PC-3 (cell line): Measurements from ENCODE around the gene RTKN. TPM values are rescaled to one million over a fixed set of nuclear protein-coding genes. Genes with fewer than 3 reads are reported as not detected.
"Not testable (repeated sequence)": the region's sequence is repeated elsewhere in the genome, so short reads cannot be mapped to it uniquely, and the experiment has no call there.

Source experiments
- ATAC-seq: fragments of 200-7000 bp; cut with Tn5 transposase; 2 replicates; pipeline ENCODE4 v1.9.1; 2020; ENCODE audit warnings: mild to moderate bottlenecking, moderate library complexity
- BruUV-seq: library from RNA; stranded (reverse); fragments of 400-500 nt; replicated peaks from 2 replicates; lab custom pipeline; 2021; lab: Mats Ljungman, UMichigan
- CTCF ChIA-PET: fragments of 300-600 bp; sonication (Branson Sonifier 250); formaldehyde crosslinking; loops from one replicate; lab custom pipeline; 2022; ENCODE audit warnings: antibody characterized with exemption; lab: Charles Lee
- POLR2A ChIA-PET: fragments of 300-600 bp; sonication (Branson Sonifier 250); formaldehyde crosslinking; loops from one replicate; lab custom pipeline; 2022; ENCODE audit warnings: antibody characterized with exemption; ENCODE audit not compliant: unreplicated experiment; lab: Charles Lee
- DNase-seq: peaks from one replicate; pipeline ENCODE4 v3.0.0-alpha.2; 2015
- H2AFZ ChIP-seq: fragments of 300-600 bp; sonication (generic); 2 replicates; pipeline ENCODE4 v1.6.0; 2016; ENCODE audit warnings: antibody characterized with exemption, low read length
- H3F3A ChIP-seq: fragments of 300-600 bp; sonication (generic); one replicate; pipeline ENCODE4 v1.6.0; 2017; ENCODE audit warnings: antibody characterized with exemption, low read length, control low read depth, mild to moderate bottlenecking; ENCODE audit not compliant: unreplicated experiment
- H3K27ac ChIP-seq: fragments of 300-600 bp; sonication (generic); 2 replicates; pipeline ENCODE4 v1.5.1; 2016; ENCODE audit warnings: mild to moderate bottlenecking, low read length
- H3K27me3 ChIP-seq: fragments of 300-600 bp; sonication (generic); 2 replicates; pipeline ENCODE4 v1.6.1; 2016; ENCODE audit warnings: low read length, mixed read lengths
- H3K36me3 ChIP-seq: fragments of 300-600 bp; sonication (generic); 2 replicates; pipeline ENCODE4 v1.6.1; 2016; ENCODE audit warnings: low read depth, mixed run types, low read length, mixed read lengths
- H3K4me1 ChIP-seq: fragments of 300-600 bp; sonication (generic); 2 replicates; pipeline ENCODE4 v1.5.1; 2016; ENCODE audit warnings: low read length; ENCODE audit not compliant: insufficient read depth
- H3K4me2 ChIP-seq: fragments of 300-600 bp; sonication (generic); 2 replicates; pipeline ENCODE4 v1.6.0; 2016; ENCODE audit warnings: low read length
- H3K4me3 ChIP-seq: fragments of 300-600 bp; sonication (generic); 2 replicates; pipeline ENCODE4 v1.5.1; 2016; ENCODE audit warnings: mild to moderate bottlenecking, low read length, mixed read lengths
- H3K79me2 ChIP-seq: fragments of 300-600 bp; sonication (generic); 2 replicates; pipeline ENCODE4 v1.6.1; 2017; ENCODE audit warnings: low read length, mixed read lengths
- H3K9ac ChIP-seq: fragments of 300-600 bp; sonication (generic); 2 replicates; pipeline ENCODE4 v1.6.0; 2016; ENCODE audit warnings: mild to moderate bottlenecking, low read length
- H3K9me2 ChIP-seq: fragments of 300-600 bp; sonication (generic); replicated peaks from 2 replicates; pipeline ENCODE4 v1.6.1; 2016; ENCODE audit warnings: mixed run types, low read length, mixed read lengths
- H3K9me3 ChIP-seq: fragments of 300-600 bp; sonication (generic); 2 replicates; pipeline ENCODE4 v1.6.1; 2016; ENCODE audit warnings: low read length, mixed read lengths
- H4K20me1 ChIP-seq: fragments of 300-600 bp; sonication (generic); 2 replicates; pipeline ENCODE4 v1.6.1; 2016; ENCODE audit warnings: low read length, mixed read lengths
- EZH2 ChIP-seq: fragments of 300-600 bp; sonication (generic); IDR thresholded peaks from one replicate; pipeline ENCODE4 v1.6.1; 2017; ENCODE audit warnings: antibody characterized with exemption, mild to moderate bottlenecking, low read length; ENCODE audit not compliant: unreplicated experiment
- EZH2phosphoT487 ChIP-seq: fragments of 300-600 bp; sonication (generic); IDR thresholded peaks from 2 replicates; pipeline ENCODE4 v1.6.1; 2018; ENCODE audit warnings: mild to moderate bottlenecking, antibody characterized with exemption, low read length, borderline replicate concordance
- intact Hi-C: fragments of 100-400 bp; cut with micrococcal nuclease; formaldehyde crosslinking; loops from 2 replicates; pipeline ENCODE4 v1.9.0; 2023
- total RNA-seq: library from RNA; depleted of rRNA; stranded (reverse); fragments of >200 nt; gene quantifications from 2 replicates; pipeline ENCODE4 v1.2.3, GENCODE V29; 2014
- TF ChIP-seq, protein P1 (sequence below): fragments of 300-600 bp; sonication (generic); conservative IDR thresholded peaks from 2 replicates; pipeline ENCODE4 v1.5.1; 2017; ENCODE audit warnings: antibody characterized with exemption, low read depth, mild to moderate bottlenecking, low read length

The RTKN gene
- total RNA-seq, 1 experiment from 2014 or later = 90.5 TPM

DNA sequence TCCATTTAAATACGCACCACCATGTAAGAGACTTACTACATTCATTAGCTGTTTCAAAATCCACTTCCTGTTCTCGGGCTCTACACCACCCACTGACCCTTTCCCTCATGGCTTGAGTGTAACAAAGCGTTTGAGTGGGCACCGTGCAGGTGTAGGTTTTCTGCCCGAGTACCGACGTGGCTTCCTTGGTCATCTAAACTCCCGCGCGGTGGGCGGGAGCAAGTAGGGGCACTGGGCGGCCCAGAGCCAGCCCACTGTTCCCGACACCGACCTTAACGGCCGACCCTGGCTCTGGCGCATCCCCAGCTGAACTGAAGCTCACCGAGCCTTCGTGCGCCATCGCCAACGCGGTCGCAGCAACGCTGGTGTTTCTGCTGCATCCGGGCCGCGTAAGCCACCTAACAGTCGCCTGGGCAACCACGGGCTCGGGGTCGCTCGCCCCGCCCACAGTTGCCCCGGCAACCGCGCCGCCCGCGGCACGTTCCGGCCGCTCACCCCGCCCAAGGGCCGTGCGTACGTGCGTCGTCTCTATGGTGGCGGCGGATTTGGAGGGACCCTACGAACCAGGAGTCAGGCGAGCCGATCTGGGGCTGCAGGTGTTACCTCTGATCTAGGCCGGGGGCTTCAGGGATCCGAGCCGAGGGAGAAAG is 20.4 kb downstream of the RTKN start, which contains the start of the genes C2orf81 and WDR54:
C2orf81 (minus strand) TSS at position 399 of the 650 bp plus-strand sequence; CDS start at position 340, 59 bp downstream.
WDR54 (plus strand) TSS at position 510 of the 650 bp plus-strand sequence. CDS start 424 bp downstream, outside the sequence.
- ATAC-seq (peak; percentile 85), DNase-seq (peak; percentile 94)
- BruUV-seq = no TSS peak
- H3K9me2 ChIP-seq = no peaks in the 10 kb centered on the region
- intact Hi-C loops = loop anchor here (2.0 kb wide), 1 partner anchor 19 kb away; the partner anchor contains the start of gene RTKN
- POLR2A ChIA-PET = no interaction called here
- no peaks in the 10 kb centered on the region for H3K27me3 ChIP-seq
- no peaks in the 10 kb centered on the region for H4K20me1 ChIP-seq
- CTCF ChIA-PET = no interaction called here
- H2AFZ ChIP-seq = peak within 1 kb of the TSS; percentile 99
- H3K4me3 ChIP-seq = peak within 1 kb of the TSS; percentile 88
- H3K79me2 ChIP-seq = no peaks in the 10 kb centered on the region
- H3K4me2 ChIP-seq = peak within 1 kb of the TSS; percentile 99
- peaks cover 6% of the 10 kb centered on the region; the same call in 1 of the 2 replicates for H3K4me1 ChIP-seq
- H3K9ac ChIP-seq = peak within 1 kb of the TSS; percentile 57
- H3K27ac ChIP-seq = peak within 1 kb of the TSS; percentile 49
- H3K9me3 ChIP-seq = no peaks in the 10 kb centered on the region
- H3F3A ChIP-seq = no peaks in the 10 kb centered on the region
- no peak for TF ChIP-seq EZH2
- TF ChIP-seq, protein P1, sequence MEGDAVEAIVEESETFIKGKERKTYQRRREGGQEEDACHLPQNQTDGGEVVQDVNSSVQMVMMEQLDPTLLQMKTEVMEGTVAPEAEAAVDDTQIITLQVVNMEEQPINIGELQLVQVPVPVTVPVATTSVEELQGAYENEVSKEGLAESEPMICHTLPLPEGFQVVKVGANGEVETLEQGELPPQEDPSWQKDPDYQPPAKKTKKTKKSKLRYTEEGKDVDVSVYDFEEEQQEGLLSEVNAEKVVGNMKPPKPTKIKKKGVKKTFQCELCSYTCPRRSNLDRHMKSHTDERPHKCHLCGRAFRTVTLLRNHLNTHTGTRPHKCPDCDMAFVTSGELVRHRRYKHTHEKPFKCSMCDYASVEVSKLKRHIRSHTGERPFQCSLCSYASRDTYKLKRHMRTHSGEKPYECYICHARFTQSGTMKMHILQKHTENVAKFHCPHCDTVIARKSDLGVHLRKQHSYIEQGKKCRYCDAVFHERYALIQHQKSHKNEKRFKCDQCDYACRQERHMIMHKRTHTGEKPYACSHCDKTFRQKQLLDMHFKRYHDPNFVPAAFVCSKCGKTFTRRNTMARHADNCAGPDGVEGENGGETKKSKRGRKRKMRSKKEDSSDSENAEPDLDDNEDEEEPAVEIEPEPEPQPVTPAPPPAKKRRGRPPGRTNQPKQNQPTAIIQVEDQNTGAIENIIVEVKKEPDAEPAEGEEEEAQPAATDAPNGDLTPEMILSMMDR = no peak
- no peak for TF ChIP-seq EZH2phosphoT487
- peaks cover 10% of the 10 kb centered on the region; the same call in 1 of the 2 replicates for H3K36me3 ChIP-seq

DNA sequence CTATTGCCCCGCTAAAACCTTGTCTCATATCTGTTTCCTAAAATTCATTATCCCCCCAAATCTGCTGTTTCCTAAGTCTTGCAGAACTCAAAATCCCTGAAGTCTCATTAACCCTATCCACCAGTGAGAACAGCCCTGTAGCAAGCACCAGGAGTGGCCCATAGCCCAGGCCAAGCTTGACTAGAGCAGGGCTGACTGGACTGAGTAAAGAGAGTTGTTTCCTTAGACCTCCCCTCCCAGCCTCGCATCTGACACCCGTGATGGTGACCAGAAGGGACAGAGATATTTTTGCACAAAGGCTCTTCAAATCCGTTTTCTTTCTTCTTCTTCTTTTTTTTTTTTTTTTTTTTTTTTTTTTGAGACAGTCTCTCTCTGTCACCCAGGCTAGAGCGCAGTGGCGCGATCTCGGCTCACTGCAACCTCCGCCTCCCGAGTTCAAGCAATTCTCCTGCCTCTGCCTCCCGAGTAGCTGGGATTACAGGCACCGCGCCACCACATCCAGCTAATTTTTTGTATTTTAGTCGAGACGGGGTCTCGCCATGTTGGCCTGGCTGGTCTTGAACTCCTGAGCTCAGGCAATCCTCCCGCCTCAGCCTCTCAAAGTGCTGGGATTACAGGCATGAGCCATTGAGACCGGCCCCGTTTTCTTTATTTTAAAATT is 21.2 kb downstream of the RTKN start:
- H3K4me3 ChIP-seq = peak overlapping the region; percentile 88

DNA sequence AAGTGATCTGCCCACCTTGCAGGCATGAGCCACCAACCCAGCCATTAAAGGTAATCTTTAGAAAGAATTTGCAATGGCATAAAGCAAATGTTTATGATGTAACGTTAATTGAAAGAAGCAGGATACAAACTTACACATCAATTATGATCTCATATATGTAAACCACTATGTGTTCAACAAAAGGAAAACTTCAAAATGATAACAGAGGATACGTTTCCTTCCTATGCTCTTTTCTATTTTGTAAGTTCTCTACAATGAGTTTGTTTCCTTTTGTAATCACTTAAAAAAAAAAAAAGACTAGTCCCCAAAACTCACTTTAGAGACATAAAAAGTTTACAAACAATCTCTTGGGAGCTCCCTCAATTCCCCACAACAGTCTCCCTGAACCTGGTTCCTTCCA is 21.7 kb downstream of the RTKN start:
- Histone ChIP-seq H3K9me2 (no peaks in the 10 kb centered on the region), H4K20me1 (no peaks in the 10 kb centered on the region), H3K4me1 (peaks cover 6% of the 10 kb centered on the region; the same call in 1 of the 2 replicates), H3K36me3 (no peaks in the 10 kb centered on the region; the same call in 1 of the 2 replicates), H3K27ac (no peak overlapping the region), H3K79me2 (no peaks in the 10 kb centered on the region), H2AFZ (no peak overlapping the region), H3K4me2 (no peak overlapping the region), H3K27me3 (no peaks in the 10 kb centered on the region), H3K9ac (no peak overlapping the region), H3K9me3 (no peaks in the 10 kb centered on the region), H3K4me3 (no peak overlapping the region), H3F3A (no peaks in the 10 kb centered on the region)
- ChIA-PET POLR2A (no interaction called here), CTCF (no interaction called here)
- intact Hi-C loops = loop anchor here (2.0 kb wide), 1 partner anchor 21 kb away; the partner anchor contains the start of gene RTKN
- no peak for ATAC-seq
- no TSS peak for BruUV-seq
- DNase-seq = no peak
- TF ChIP-seq EZH2 (no peak), EZH2phosphoT487 (no peak)
- TF ChIP-seq, protein P1 = no peak

More for the DNA sequence above, 21.2 kb downstream of the RTKN start:
- Histone ChIP-seq H3K9ac (peak overlapping the region; percentile 57; the same call in 1 of the 2 replicates), H3K4me2 (peak overlapping the region; percentile 99), H2AFZ (peak overlapping the region; percentile 99), H3K27ac (peak overlapping the region; percentile 49; the same call in 1 of the 2 replicates)
- H3K36me3 ChIP-seq, H3K9me2 ChIP-seq, H4K20me1 ChIP-seq, H3K4me1 ChIP-seq, H3F3A ChIP-seq, H3K79me2 ChIP-seq, H3K27me3 ChIP-seq, BruUV-seq, CTCF ChIA-PET, POLR2A ChIA-PET, H3K9me3 ChIP-seq, DNase-seq, ATAC-seq: not testable (repeated sequence)
- intact Hi-C loops = loop anchor here (2.0 kb wide), 1 partner anchor 20 kb away; the partner anchor contains the start of gene RTKN
